Fibroblast of skin of right biceps (primary cell): ENCODE results near the gene PCGF3.
"Not testable (repeated sequence)": the region's sequence is repeated elsewhere in the genome, so short reads cannot be mapped to it uniquely, and the experiment has no call there.

Experiments
- DNase-seq: peaks from one replicate; pipeline ENCODE4 v3.0.0-alpha.2; 2013

PCGF3 gene

GRCh38 chr4:705278-706082 lies at the start of gene PCGF3:
Gene PCGF3, plus strand, starts transcription at chr4:705832. Its CDS starts 27,849 bp downstream, at chr4:733681.
- peak; percentile 95 for DNase-seq

- no peak for DNase-seq
Observed at GRCh38 chr4:656436-657337, 48.9 kb upstream of the PCGF3 start.

GRCh38 chr4:657338-657833 lies 48.2 kb upstream of the PCGF3 start:
- DNase-seq = no peak

- DNase-seq = no peak
Observed at GRCh38 chr4:657834-658667, 47.6 kb upstream of the PCGF3 start.

- DNase-seq = no peak
Observed at GRCh38 chr4:658681-659667, 46.7 kb upstream of the PCGF3 start.

GRCh38 chr4:659851-660250 lies 45.8 kb upstream of the PCGF3 start:
- no peak for DNase-seq

GRCh38 chr4:660401-660800 lies 45.2 kb upstream of the PCGF3 start:
- no peak for DNase-seq

- DNase-seq = no peak
Observed at GRCh38 chr4:661231-661630, 44.4 kb upstream of the PCGF3 start.

- DNase-seq = no peak
Observed at GRCh38 chr4:661881-662761, 43.5 kb upstream of the PCGF3 start.

- DNase-seq = no peak
Observed at GRCh38 chr4:663046-663437, 42.6 kb upstream of the PCGF3 start.

- DNase-seq = no peak
Observed at GRCh38 chr4:663438-664428, 41.9 kb upstream of the PCGF3 start.

- DNase-seq = no peak
Observed at GRCh38 chr4:664713-665231, 40.9 kb upstream of the PCGF3 start.

- DNase-seq = no peak
Observed at GRCh38 chr4:665381-665750, 40.3 kb upstream of the PCGF3 start.

- no peak for DNase-seq
Observed at GRCh38 chr4:665751-666435, 39.7 kb upstream of the PCGF3 start.

GRCh38 chr4:666436-666810 lies 39.2 kb upstream of the PCGF3 start:
- DNase-seq = no peak

- no peak for DNase-seq
Observed at GRCh38 chr4:666822-667544, 38.6 kb upstream of the PCGF3 start.

- DNase-seq = no peak
Observed at GRCh38 chr4:667545-667925, 38.1 kb upstream of the PCGF3 start.

GRCh38 chr4:668219-668618 lies 37.4 kb upstream of the PCGF3 start:
- not testable (repeated sequence) for DNase-seq
